Measurements from ENCODE around the gene SPRYD3.
"Not testable (repeated sequence)": the region's sequence is repeated elsewhere in the genome, so short reads cannot be mapped to it uniquely, and the experiment has no call there.

The SPRYD3 gene

GRCh38 chr12:53101931-53102781, 23.0 kb upstream of the SPRYD3 start:
- no peak for DNase-seq

GRCh38 chr12:53101266-53101665, 22.1 kb upstream of the SPRYD3 start:
- DNase-seq, result no peak

GRCh38 chr12:53100466-53101151, 21.4 kb upstream of the SPRYD3 start:
- DNase-seq, result no peak

GRCh38 chr12:53099071-53099882, 20.1 kb upstream of the SPRYD3 start:
- peak; percentile 38 for DNase-seq

GRCh38 chr12:53098354-53098981, 19.3 kb upstream of the SPRYD3 start:
- DNase-seq, result no peak

- peak; percentile 32 for DNase-seq
These were observed 18.6 kb upstream of the SPRYD3 start, which contains the start of gene IGFBP6 for GRCh38 chr12:53097564-53098353. TSS of gene IGFBP6 (plus strand) at chr12:53097667. CDS start at chr12:53097718, 51 bp downstream.

GRCh38 chr12:53097207-53097563, 18.0 kb upstream of the SPRYD3 start:
- no peak for DNase-seq

GRCh38 chr12:53096759-53097158, 17.6 kb upstream of the SPRYD3 start:
- DNase-seq, result no peak

- no peak for DNase-seq
These were observed 17.0 kb upstream of the SPRYD3 start for GRCh38 chr12:53096089-53096741.

- not testable (repeated sequence) for DNase-seq
These were observed 16.4 kb upstream of the SPRYD3 start for GRCh38 chr12:53095596-53095895.

- not testable (repeated sequence) for DNase-seq
These were observed 15.8 kb upstream of the SPRYD3 start for GRCh38 chr12:53094796-53095595.

GRCh38 chr12:53094394-53094787, 15.2 kb upstream of the SPRYD3 start:
- no peak for DNase-seq

- no peak for DNase-seq
These were observed 14.7 kb upstream of the SPRYD3 start for GRCh38 chr12:53093777-53094393.

- DNase-seq, result no peak
These were observed 12.6 kb upstream of the SPRYD3 start for GRCh38 chr12:53091756-53092155.

- no peak for DNase-seq
These were observed 11.4 kb upstream of the SPRYD3 start for GRCh38 chr12:53090554-53090953.

GRCh38 chr12:53090105-53090504, 10.9 kb upstream of the SPRYD3 start:
- DNase-seq, result no peak

- no peak for DNase-seq
These were observed 7.2 kb upstream of the SPRYD3 start for GRCh38 chr12:53086361-53086760.

- DNase-seq, result no peak
These were observed 3.5 kb upstream of the SPRYD3 start for GRCh38 chr12:53082637-53083175.

- peak; percentile 56 for DNase-seq
These were observed 565 bp downstream of the SPRYD3 start for GRCh38 chr12:53078425-53079225.
